CD4-positive, alpha-beta T cell treated with Interleukin-10 for 1 hour (primary cell): ENCODE results near the gene GAL3ST2.
"Not testable (repeated sequence)": the region's sequence is repeated elsewhere in the genome, so short reads cannot be mapped to it uniquely, and the experiment has no call there.

Experiments used
- DNase-seq: peaks from one replicate; pipeline ENCODE4 v3.0.0-alpha.2; 2020

The GAL3ST2 gene

DNA sequence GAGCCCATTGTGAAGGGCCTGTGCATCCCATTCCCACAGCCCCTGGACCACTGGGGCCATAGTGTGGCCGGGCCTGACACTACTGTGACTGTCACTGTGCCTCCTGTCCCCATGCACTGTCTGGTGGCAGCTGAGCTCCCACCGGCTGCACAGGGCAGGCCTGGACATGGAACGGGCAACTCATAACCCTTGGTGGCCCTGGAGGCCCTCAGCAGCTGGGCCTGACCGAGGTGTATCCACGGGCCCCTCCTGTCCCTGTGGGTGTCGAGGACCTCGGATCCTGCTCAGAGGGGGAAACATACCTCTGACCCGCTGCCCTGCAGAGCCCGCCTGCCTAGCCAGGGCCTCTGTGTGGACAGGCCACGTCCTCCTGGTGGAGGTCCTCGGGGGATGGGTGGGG lies 7.8 kb upstream of the GAL3ST2 start:
- no peak for DNase-seq

DNA sequence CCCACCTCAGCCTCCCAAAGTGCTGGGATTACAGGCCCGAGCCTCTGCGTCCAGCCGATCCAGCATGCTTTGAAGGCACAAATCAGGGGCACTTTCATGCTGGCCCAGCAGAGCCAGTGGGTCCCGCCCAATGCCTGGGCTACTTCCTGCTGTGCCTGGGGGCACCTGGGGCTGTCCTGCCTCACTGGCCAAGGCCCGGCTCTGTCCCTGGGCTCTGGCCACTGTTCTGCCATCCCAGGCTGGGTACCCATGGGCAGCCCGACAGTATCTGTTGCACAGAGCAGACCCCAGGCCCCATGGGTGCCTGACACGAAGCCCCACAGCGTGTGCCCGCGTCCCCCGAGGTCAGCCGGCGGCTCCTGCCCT lies 6.8 kb upstream of the GAL3ST2 start:
- no peak for DNase-seq

DNA sequence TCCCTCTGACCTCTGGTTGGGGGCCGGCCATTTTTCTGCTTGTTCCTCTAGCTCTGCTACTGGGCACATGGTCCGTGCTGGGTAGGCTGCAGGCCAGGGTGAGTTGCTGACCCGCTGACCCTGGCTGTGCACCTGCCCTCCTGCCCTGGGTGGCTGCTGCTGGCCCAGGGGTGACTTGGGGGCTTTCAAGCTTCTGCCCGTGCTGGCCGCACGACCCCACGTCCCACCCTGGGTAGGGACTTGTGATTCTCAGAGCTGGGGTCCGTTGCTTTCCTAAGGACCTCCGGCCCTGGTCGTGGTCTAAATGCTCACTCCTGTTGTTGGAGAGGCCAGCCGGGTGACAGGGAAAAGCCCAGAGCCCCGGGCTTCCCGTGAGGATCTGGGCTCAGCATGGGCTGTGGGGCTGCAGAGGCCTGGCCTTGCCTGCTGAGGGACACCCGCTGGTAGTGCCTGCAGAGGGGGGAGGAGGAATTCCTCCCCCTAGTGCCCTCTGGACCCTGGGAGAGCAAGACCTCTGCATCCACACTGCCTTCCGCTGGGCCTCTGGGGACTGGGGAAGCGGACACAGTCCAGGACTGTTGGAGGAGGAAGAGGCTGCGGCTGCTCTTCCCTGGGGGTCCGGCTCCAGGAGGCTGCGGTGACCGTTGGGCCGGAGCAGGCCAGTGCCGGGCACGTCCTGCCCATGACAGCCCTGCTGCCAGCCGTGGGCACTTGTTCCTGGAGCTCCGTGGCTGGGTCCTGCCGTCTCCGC lies 6.3 kb upstream of the GAL3ST2 start:
- DNase-seq, result no peak

DNA sequence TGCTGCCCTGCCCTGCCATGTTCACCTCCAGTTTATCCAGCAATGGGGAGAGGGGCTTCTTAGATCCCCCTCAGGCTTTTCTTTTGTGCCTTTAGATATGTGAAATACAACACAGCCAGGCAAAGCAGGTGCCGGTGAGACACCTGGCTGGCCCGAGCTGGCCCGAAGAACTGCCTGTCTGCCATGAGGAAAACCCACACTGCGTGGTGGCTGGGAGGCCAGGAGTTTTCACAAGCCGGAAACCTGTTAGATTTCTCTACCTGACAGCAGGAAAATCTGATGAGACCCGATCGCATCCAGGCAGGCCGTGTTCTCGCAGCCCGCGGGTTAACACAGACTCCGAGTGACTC lies 5.7 kb upstream of the GAL3ST2 start:
- no peak for DNase-seq

DNA sequence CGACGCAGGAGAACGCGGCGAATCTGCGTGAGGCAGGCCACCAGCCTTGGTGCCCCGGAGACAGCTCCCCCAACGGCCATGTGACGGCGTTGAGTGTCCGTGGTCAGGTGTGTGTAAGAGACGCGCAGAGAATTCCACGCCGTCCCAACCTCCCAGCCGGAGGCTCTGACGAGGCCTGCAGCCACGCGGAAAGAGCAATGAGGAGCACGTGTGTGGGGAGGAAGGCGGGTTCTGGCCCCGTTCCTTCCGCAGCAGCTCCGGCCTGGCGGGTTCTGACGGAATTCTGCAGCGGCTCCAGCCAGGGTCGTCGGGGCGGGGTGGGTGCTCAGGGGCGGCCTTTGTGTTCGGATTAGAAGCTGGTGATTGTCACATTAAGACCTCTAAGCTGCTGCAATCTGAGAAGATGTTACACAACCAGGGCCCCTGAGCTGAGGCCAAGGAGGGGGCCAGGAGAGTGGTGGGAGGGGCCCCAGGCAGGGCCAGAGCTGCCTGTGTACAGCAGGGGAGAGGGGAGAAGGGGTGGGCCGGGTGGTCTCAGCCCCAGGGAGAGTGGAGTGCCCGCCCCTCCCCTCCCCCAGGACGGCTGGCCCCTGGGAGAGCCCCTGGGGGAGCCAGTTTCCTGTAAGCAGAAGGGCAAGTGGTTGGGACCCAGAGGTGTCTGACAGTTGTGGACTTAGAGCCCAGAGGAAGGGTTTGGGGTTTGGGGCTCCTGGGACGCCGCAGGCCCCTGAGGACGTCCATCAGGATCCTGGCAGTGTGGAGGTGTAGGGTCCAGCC lies 5.1 kb upstream of the GAL3ST2 start:
- no peak for DNase-seq

DNA sequence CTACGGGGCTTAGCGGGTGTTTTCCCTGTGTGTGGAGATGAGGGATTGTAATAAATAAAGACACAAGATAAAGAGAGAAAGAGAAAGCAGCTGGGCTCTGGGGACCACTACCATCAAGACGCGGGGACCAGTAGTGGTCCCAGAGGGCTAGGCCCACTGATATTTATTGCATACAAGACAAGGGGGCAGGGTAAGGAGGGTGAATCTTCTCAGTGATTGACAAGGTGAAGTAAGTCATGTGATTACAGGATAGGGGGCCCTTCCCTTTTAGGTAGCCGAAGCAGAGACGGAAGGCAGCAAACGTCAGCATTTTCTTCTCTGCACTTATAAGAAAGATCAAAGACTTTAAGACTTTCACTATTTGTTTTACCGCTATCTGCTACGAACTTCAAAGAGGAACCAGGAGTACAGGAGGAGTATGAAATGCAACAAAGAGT lies 4.5 kb upstream of the GAL3ST2 start:
- peak; percentile 62 for DNase-seq

DNA sequence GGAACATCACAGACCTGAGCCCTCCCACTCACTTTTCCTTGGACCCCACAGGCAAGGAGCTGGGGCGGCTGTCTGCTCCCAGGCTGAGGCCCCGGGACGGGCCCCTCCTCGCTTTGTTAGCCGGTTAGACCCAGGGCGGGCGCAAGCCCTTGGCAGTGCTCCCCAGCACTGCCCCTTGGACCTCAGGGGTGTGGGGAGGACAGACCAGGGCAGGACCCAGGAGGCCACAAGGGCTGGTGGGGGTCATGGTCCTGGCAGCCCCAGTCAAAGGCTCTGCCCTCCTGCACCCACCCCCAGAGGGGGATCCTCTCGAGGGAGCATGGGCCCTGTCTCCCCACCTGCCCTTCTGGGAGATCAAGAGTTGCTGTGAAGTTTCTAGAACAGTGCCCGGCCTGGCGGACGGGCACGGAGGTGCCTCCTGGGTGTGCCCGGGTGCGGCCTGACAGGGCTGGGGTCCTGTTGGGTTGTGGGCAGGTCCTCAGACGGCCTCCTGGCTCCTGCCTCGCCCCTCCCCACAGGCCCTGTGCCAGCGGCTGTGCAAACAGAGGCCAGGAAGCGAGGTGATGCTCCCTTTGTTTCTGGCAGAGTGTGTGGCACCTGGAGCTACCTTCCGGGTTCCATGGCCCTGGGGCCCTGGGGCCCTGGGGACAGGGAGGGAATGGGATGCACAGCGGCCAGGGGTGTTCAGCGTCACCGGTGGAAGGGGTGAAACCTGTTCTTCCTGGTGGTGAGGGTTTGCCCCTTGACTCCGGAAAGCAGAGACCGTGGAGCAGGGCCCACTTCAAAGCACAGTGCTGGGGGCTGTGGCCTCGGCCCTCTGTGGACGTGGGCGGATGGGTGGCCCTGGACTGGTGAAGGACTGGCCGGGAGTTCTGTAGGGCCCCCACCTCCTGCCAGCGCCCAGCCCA lies 2.9 kb upstream of the GAL3ST2 start:
- DNase-seq, result no peak

DNA sequence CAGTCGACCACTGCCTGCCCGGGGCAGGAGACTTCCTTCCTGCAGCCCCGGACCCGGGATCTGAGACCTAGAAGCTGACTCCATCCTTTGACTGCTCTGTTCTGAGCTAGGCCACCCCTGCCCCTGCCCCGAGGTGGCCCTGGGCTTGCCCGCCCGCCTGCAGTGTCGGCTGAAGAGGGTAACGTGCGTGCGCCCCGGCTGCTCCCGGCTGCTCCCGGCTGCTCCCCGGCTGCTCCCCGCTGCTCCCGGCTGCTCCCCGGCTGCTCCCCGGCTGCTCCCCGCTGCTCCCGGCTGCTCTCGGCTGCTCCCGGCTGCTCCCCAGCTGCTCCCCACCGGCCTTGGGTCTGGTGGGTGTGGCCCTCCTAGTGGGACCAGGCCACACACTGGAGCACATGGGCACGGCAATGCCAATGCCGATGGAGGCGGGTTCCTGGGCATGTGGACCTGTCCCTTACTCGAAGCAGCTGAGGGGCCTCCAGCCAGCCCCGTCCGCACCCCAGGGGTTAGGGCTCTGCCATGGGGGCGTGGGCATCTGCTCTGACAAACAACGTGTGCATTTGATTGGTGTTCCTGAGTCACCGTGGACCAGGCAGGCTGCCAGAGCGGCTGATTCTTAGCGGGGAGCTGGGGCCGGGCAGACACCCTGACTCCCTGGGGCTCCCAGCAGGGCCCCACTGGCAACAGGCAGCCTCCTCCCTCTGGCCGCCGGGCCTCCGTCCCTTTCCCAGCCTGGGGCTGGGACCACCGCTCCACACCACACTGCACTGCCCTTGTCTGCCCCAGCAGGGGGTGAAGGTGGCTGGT lies 2.0 kb upstream of the GAL3ST2 start:
- DNase-seq, result no peak

DNA sequence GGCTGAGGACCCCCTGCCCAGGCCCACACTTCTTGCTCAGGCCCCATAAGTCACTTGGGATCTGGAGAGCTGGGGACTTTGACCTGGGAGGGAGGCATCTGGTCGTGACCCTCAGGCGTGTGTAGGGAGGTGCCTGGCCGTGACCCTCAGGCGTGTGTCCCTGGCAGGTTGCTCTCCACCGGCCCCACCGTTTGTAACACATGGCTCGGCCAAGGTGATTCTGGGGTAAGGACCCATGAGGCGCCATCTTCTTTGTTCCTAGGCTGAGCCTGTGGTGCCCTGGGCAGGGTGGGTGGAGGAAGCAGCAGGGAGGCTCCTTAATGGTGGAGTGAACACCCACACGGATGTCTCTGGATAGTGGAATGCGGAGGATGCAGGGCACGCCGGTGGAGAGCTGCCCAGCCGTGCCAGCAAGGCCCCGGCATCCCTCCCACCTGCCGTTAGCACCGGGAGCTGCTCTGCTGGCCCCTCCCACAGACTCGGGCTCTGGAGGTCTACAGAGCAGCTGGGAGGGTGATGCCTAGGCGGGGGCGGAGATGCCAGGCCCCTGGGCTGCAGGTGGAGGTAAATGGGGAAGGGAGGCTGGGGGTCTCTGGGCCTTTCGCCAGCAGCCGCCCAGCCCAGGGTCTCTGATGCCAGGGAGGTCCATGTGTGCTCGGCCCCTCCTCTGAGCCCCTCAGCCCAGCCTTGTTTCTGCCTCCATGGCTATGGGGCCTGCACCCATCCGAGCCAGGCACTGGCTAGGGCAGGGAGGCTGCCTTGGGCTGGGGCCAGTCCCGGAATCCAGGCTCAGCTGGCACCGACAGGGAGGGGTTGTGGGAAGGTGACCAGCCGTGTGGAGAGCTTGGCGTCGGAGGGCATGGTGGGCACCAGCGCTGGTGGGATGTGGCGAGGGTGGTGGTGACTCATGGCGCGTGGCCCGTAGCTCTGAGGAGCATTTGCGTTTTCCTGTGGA lies 1.1 kb upstream of the GAL3ST2 start:
- DNase-seq, result no peak

DNA sequence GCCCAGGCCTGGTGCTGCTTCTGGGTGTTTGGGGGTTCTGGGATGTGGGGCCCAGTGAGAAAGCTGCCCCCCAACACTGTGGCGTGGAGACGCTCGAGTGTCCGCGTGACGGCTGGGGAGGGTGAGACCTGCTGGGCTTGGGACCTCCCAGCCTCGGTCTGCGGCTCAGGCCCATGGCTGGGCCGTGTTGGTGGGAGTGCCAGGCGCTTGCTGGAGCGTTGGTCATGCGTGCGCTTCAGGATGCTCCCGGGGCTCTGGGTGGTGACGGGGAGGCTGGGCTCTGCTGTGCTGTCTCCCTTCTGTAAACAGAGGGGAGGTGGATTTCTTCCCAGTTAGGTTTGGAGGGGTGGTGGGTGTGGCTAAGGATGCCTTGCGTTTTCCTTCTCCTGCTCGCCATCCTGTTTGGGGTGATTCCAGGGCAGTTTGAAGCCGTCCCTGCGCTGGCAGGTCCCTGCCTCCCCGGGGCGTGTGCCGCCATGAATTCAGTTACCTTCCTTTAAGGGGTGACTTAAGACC lies 606 bp downstream of the GAL3ST2 start:
- DNase-seq, result no peak

DNA sequence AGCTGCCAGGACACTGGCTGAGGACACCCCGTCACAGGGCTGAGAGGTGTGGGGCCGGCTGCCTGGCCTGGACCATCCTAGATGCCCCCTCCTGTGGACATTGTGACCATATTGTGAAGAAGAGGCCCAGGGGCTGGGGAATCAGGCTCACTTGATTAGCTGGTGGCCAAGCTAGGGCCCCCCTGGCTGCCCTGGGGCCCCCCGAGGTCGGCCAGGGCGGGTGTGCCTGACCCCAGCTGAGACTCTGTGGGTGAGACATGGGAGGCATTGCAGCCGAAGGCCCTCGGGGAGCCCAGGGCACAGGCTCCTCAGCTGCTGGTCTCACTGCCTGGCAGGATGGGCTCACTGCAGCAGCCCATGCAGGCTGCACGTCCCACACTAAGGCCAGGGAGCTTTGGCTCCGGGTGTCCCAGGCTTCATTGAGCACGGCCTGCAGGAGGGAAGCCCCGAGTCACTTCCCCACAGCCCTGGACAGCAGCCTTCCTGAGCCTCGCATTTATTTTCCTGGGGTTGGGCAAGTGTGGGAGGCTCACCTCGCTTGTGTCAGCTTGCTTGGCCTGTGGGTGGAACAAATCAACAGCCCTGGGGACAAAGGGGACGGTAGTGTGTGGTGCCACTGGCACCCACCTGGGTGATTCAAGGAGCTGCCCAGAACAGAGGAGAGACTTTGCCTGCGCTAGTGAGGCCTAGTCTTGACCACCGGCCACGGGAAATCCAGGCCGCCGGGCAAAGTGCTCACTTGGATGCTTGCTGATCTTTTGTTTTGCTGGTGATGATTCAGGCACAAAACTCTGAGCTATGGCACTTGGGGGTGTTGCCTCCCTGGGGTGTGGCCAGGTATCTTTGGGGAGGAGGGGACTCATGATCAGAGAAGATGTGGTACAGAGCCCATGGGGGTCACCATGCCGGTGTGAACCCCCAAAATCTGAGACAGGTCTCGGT lies 1.3 kb downstream of the GAL3ST2 start:
- no peak for DNase-seq

DNA sequence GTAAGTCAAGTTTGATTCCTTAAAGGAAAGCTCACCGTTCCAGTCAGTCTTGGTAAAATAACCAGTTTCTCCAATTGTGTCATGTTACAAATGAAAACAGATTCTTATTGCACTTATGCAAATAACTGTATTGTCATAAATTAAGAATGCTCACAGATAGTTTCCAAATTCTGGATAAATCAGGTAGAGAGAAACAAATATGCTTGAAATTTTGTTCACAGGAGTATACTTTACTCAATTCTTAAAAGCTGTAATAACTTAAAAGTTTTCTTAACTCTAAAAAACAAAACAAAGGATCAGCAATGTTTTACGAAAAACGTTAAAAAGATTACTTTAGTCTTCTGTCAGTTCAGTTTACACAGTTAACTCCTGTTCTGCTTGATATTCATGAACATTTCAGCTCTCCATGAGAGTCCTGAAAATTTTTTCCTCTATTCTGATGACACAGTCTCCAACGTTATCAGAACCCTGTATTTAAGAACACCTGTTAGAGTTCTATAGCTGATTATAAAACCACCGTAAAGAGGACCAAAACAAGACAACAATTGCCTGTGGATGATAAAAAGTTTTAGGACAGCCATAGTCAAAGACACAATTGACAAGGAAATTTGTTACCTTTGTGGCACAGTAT lies 4.4 kb downstream of the GAL3ST2 start:
- no peak for DNase-seq

DNA sequence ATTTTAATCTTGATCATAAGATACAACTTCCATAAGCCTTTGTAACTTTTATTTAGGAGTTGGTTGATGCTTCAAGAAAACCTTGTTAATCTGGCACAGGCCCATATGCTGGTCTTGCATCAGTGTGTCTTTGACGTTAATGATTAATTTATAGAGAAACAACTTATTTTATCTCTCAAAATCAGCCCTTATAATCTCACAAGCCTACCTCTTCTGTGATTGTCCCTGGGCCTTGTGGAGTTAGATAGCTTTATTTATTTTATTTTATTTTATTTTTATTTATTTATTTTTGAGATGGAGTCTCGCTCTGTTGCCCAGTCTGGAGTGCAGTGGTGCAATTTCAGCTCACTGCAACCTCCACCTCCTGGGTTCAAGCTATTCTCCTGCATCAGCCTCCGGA lies 5.4 kb downstream of the GAL3ST2 start:
- DNase-seq, result not testable (repeated sequence)

DNA sequence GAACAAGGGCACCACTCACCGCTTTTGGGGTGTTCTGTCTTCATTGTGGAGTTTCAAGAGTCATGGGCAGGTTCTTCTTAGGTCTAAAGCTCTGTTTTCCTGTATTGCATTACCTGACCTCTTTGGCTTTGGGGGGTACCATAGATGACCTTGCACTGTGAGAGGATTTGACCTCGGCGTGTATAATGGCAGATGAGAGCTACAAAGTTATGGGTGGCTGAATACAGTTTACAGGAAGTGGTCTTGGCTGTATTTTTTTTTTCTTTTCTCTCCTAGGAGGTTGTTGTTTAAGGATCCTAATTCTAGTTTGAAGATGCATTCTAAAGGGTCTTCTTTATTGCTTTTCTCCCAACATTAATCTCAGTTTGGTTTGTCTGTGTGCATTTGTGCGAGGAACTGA lies 11.5 kb downstream of the GAL3ST2 start:
- DNase-seq, result no peak

DNA sequence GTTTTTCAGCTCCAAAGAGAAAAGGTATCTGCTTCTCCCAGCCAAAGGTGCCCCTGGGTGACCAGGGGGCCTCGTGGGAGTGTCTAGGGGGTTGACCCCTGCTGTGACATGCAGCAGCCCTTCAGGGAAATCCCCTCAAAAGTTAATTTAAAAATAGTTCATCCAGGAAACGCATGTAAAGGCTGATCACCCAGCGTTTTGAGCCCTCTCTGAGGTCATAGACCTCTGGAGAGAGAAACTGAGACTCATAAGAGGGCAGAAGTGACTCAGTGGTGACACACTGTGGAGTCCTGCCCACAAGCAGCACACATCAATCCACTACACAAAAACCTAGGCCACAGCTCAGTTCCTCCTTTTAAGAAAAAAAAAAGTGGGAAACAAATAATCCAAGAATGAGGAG lies 11.9 kb downstream of the GAL3ST2 start:
- DNase-seq, result peak; percentile 39

DNA sequence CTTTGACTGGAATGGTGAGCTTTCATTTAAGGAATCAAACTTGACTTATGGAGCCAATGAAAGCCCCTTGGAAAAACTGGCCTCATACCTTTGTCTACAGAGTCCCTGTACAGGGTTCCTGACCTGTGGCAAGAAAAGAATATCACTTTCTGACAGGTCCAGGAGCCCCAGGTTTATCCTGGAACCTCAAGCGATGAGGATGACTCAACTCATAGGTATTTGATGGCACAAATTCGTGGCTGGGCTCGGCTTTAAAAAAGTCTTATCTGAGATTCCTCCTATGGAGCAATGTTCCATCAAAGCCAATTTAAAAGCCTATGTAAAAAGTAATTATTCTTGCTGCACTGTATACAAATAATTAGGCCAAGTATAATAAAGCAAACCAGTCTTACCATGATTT lies 14.8 kb downstream of the GAL3ST2 start:
- not testable (repeated sequence) for DNase-seq

DNA sequence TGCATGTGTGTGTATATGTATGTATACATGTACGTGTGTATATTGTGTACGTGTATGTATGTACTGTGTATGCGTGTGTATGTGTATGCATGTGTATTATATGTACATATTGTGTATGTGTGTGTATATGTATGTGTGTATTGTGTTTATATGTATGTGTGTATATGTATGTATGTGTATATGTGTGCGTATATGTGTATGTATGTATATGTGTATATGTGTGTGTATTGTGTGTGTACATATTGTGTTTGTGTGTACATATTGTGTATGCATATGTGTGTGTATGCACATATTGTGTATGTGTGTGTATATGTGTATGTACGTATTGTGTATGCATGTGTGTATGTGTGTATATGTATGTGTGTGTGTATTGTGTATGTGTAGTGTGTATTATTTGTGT lies 16.8 kb downstream of the GAL3ST2 start:
- no peak for DNase-seq

DNA sequence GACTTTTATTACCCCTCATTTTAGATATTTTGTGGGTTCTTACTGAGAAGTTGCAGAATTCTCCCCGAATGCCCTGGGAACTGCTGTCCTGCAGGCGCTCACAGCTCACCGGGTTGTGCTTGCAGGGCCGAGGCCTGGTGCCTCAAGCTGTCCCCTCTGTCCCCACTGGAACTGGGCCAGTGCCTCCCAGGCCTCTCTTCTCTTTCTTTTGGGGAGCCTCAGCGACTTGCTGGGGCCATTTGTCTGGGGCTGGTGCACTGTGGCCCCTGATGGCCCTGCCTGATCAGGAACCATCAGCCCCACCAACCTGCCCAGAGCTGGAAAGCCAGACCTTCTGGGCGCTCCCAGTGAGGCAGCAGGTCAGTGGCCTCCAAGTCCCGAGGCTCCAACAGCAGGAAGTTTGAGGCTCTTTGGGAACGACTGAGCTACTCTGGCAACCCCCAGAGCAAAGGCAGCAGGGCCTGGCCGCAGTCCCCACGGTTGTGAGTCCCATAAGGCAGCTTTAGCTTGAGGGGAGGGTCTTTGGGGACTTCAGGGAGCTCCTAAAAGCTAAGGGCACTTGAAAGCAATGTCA lies 17.7 kb downstream of the GAL3ST2 start:
- no peak for DNase-seq
